ENCODE data around the gene SERPINA1. TPM values are rescaled to one million over a fixed set of nuclear protein-coding genes. Genes with fewer than 3 reads are reported as not detected.
A peak's percentile ranks its signal among the peaks of the same experiment; 100 is the strongest.

Gene SERPINA1
- total RNA-seq, 1 donor from 2014 or later: not detected

DNA sequence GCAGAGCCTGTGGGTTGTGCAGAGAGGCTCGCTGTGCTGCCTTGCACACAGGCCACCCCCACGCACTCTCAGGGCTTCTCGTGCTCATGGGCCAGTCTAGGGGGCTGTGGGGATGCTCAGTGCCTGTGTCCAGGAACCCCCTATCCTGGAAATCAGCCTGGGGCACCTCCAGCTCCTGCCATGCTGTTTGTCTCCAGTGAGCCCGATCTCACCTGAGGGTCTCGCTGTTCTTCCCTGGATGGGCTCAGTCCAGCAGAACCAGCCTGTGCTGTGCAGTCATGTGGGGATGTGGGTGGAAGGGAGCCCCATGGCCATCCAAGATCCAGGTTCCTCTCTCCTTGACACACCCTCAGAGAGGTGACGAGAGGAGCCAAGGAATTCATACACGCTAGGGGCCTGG, 26.7 kb downstream of the SERPINA1 start:
- no peak overlapping the region for H3K4me3 Mint-ChIP-seq (ENCODE audit: unreplicated experiment)
- H3K27me3 Mint-ChIP-seq (ENCODE audit: unreplicated experiment): peaks cover 7% of the 10 kb centered on the region
- H3K9me3 Mint-ChIP-seq (ENCODE audit: unreplicated experiment): peaks cover 1% of the 10 kb centered on the region
- H3K27ac Mint-ChIP-seq (ENCODE audit: unreplicated experiment): no peak overlapping the region
- no peaks in the 10 kb centered on the region for H3K4me1 Mint-ChIP-seq (ENCODE audit: low read depth, unreplicated experiment)
- DNase-seq: no peak
- no peaks in the 10 kb centered on the region for H3K36me3 Mint-ChIP-seq (ENCODE audit: unreplicated experiment)
- TF ChIP-seq, protein P1, sequence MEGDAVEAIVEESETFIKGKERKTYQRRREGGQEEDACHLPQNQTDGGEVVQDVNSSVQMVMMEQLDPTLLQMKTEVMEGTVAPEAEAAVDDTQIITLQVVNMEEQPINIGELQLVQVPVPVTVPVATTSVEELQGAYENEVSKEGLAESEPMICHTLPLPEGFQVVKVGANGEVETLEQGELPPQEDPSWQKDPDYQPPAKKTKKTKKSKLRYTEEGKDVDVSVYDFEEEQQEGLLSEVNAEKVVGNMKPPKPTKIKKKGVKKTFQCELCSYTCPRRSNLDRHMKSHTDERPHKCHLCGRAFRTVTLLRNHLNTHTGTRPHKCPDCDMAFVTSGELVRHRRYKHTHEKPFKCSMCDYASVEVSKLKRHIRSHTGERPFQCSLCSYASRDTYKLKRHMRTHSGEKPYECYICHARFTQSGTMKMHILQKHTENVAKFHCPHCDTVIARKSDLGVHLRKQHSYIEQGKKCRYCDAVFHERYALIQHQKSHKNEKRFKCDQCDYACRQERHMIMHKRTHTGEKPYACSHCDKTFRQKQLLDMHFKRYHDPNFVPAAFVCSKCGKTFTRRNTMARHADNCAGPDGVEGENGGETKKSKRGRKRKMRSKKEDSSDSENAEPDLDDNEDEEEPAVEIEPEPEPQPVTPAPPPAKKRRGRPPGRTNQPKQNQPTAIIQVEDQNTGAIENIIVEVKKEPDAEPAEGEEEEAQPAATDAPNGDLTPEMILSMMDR (IDR thresholded peaks at IDR 0.05; ENCODE audit: partially characterized antibody, unreplicated experiment): no peak

DNA sequence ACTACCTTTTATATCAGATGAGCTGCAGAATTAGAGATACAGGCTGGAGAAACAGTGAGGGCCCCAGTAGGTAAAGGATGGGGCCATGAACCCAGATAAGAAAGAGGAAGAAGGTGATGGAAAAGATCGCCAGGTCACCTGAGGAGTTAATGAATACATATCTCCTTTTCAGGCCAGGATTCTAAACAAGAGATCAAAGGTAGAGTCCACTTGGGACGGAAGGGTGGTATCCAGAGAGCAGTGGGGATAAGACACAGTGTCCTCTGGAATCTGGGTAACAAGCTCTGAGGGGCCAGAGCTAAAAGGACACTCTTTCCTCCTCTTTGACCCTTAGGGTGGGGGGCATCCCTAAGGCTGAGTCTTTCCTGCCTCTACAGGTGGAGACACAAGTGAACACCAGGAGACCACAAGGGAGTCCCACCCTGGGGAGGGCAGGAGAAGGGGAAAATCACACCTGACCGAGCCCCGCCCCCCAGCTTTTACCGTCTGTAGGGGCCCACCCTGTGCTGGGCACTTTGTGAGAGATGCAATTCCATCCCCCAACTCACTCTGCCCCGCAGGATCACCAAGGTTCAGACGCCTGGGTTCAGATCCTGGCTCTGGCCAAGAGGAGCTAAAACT, 27.3 kb downstream of the SERPINA1 start:
- Mint-ChIP-seq H3K36me3 (ENCODE audit: unreplicated experiment) (no peaks in the 10 kb centered on the region), H3K4me3 (ENCODE audit: unreplicated experiment) (no peak overlapping the region), H3K9me3 (ENCODE audit: unreplicated experiment) (peaks cover 1% of the 10 kb centered on the region), H3K4me1 (ENCODE audit: low read depth, unreplicated experiment) (no peaks in the 10 kb centered on the region), H3K27ac (ENCODE audit: unreplicated experiment) (no peak overlapping the region), H3K27me3 (ENCODE audit: unreplicated experiment) (peaks cover 7% of the 10 kb centered on the region)
- TF ChIP-seq, protein P1 (IDR thresholded peaks at IDR 0.05; ENCODE audit: partially characterized antibody, unreplicated experiment): no peak
- DNase-seq: no peak

DNA sequence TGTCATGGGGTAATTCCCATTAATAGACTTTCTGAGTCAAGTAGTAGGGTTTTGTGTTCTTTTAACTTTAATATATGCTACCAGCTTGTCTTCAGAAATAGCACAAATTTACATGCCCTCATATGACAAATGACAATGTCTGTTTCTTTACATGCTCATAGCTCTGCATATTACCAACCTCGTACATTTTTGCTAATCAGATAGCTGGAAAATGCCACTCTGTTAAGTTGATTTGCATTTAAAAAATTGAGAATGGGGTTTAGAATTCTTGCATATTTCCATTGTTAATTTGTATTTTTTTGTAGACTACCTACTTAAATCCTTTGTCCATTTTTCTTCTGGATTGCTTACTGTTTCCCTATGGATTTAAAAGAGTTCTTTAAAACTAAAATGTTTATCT, 31.2 kb downstream of the SERPINA1 start:
- H3K9me3 Mint-ChIP-seq (ENCODE audit: unreplicated experiment): no peaks in the 10 kb centered on the region
- no peak overlapping the region for H3K4me3 Mint-ChIP-seq (ENCODE audit: unreplicated experiment)
- DNase-seq: no peak
- H3K27me3 Mint-ChIP-seq (ENCODE audit: unreplicated experiment): peaks cover 5% of the 10 kb centered on the region
- TF ChIP-seq, protein P1 (IDR thresholded peaks at IDR 0.05; ENCODE audit: partially characterized antibody, unreplicated experiment): no peak
- H3K36me3 Mint-ChIP-seq (ENCODE audit: unreplicated experiment): peaks cover 5% of the 10 kb centered on the region
- no peak overlapping the region for H3K27ac Mint-ChIP-seq (ENCODE audit: unreplicated experiment)
- peaks cover 4% of the 10 kb centered on the region for H3K4me1 Mint-ChIP-seq (ENCODE audit: low read depth, unreplicated experiment)

DNA sequence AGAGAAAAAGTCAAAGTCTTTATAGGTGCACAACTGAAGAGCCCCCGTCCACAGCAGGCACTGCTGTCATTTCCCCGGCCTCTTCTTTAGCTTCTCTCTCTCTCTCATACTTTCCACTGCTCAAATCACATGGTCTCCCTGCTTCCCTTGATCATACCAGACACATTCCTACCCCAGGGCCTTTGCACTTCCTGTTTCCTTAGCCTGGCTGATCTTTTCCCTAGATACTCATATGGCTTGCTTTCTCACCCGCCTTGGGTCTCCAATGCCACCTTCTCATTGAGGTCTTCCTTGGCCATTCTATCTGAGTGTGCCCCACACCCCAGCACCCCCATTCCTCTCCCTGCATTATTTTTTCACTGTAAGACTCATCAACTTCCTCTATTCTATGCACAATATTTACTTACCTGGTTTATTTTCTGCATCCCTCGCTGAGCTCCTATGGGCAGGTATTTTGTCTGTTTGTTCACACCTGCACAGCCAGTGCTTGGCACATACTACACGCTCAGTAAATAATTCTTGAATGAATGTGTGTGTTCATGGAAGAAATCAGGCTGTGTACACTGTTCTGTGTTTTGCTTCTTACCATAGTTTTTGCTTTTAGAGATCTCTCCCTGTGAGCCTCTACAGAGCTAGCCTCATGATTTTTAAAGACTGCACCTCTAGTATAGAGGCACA, 31.9 kb downstream of the SERPINA1 start:
- H3K4me1 Mint-ChIP-seq (ENCODE audit: low read depth, unreplicated experiment): peaks cover 4% of the 10 kb centered on the region
- peaks cover 5% of the 10 kb centered on the region for H3K27me3 Mint-ChIP-seq (ENCODE audit: unreplicated experiment)
- no peak overlapping the region for H3K27ac Mint-ChIP-seq (ENCODE audit: unreplicated experiment)
- TF ChIP-seq, protein P1 (IDR thresholded peaks at IDR 0.05; ENCODE audit: partially characterized antibody, unreplicated experiment): no peak
- no peak overlapping the region for H3K4me3 Mint-ChIP-seq (ENCODE audit: unreplicated experiment)
- peaks cover 5% of the 10 kb centered on the region for H3K36me3 Mint-ChIP-seq (ENCODE audit: unreplicated experiment)
- H3K9me3 Mint-ChIP-seq (ENCODE audit: unreplicated experiment): no peaks in the 10 kb centered on the region
- no peak for DNase-seq

DNA sequence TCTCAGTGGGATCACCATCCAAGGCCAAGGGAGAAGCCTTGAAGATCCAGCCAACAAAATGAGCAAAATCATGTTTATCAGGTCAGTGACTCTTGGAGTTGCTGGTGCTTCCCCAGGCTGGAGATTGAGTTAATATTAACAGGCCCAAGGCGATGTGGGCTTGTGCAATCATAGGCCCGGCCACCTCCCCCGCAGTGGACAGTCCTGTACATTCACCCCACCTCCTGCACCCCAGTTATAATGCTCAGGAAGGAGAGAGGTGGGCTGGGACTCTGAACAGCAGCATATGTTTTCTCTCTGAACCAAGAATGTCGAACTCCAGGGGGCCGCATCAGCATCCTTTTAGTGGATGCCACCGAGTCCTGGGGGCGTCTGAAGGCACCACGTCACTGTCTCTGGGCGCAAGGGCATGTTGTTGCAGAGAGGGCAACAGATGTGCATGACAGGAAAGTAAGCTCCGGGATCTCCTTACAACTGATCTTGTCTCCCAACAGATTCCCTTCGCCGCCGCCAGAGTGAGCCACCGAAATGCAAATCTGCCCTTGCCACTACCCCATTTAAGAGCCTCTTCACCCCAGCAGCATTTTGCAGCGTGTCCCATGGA, 33.1 kb downstream of the SERPINA1 start:
- Mint-ChIP-seq H3K27me3 (ENCODE audit: unreplicated experiment) (peaks cover 1% of the 10 kb centered on the region), H3K4me3 (ENCODE audit: unreplicated experiment) (no peak overlapping the region), H3K27ac (ENCODE audit: unreplicated experiment) (no peak overlapping the region), H3K4me1 (ENCODE audit: low read depth, unreplicated experiment) (peaks cover 4% of the 10 kb centered on the region), H3K36me3 (ENCODE audit: unreplicated experiment) (peaks cover 5% of the 10 kb centered on the region), H3K9me3 (ENCODE audit: unreplicated experiment) (no peaks in the 10 kb centered on the region)
- TF ChIP-seq, protein P1 (IDR thresholded peaks at IDR 0.05; ENCODE audit: partially characterized antibody, unreplicated experiment): peak; percentile 10
- peak; percentile 40 for DNase-seq
